DND-41 (cell line): ENCODE data around the gene STRN3.

Experiments
- ATAC-seq: fragments of 200-7000 bp; cut with Tn5 transposase; 3 replicates; pipeline ENCODE4 v1.9.1; 2021; ENCODE audit warnings: low read depth; ENCODE audit not compliant: insufficient read depth
- DNase-seq: peaks from one replicate; pipeline ENCODE4 v3.0.0-alpha.2; 2020
- H2AFZ ChIP-seq: 2 replicates; pipeline ENCODE4 v1.6.0; 2012; ENCODE audit warnings: low read depth, low read length
- H3K27ac ChIP-seq: 2 replicates; pipeline ENCODE4 v1.5.1; 2012; ENCODE audit warnings: low read length, inconsistent platforms
- H3K27me3 ChIP-seq: fragments of 200-600 bp; sonication (generic); 2 replicates; pipeline ENCODE4 v1.6.0; 2012; ENCODE audit warnings: low read length, mild to moderate bottlenecking, inconsistent platforms; ENCODE audit not compliant: insufficient read depth, poor library complexity
- H3K36me3 ChIP-seq: 2 replicates; pipeline ENCODE4 v1.5.1; 2012; ENCODE audit warnings: low read length, inconsistent platforms; ENCODE audit not compliant: insufficient read depth
- H3K4me1 ChIP-seq: 2 replicates; pipeline ENCODE4 v1.5.1; 2012; ENCODE audit warnings: mild to moderate bottlenecking, low read length; ENCODE audit not compliant: insufficient read depth
- H3K4me2 ChIP-seq: 2 replicates; pipeline ENCODE4 v1.6.0; 2012; ENCODE audit warnings: mild to moderate bottlenecking, moderate library complexity, low read length, inconsistent platforms; ENCODE audit not compliant: insufficient read depth
- H3K4me3 ChIP-seq, 2 experiments: fragments of 200-600 bp in 1 of 2; shearing (Covaris generic) in 1 of 2; 2 replicates each; pipeline ENCODE4 v1.5.1; 2012 to 2016; ENCODE audit warnings: inconsistent platforms in 2 of 2, low read length in 2 of 2, mild to moderate bottlenecking in 2 of 2, low read depth in 1 of 2, moderate library complexity in 1 of 2
- H3K79me2 ChIP-seq: 2 replicates; pipeline ENCODE4 v1.6.0; 2012; ENCODE audit warnings: low read length, inconsistent platforms; ENCODE audit not compliant: insufficient read depth
- H3K9ac ChIP-seq: 2 replicates; pipeline ENCODE4 v1.6.0; 2012; ENCODE audit warnings: low read depth, mild to moderate bottlenecking, inconsistent platforms, low read length, moderate library complexity
- H3K9me3 ChIP-seq: 2 replicates; pipeline ENCODE4 v1.5.1; 2012; ENCODE audit warnings: low read length, moderate library complexity, mild to moderate bottlenecking, inconsistent platforms; ENCODE audit not compliant: insufficient read depth, severe bottlenecking
- H4K20me1 ChIP-seq: 2 replicates; pipeline ENCODE4 v1.6.0; 2012; ENCODE audit warnings: low read length; ENCODE audit not compliant: insufficient read depth
- EZH2 ChIP-seq: IDR thresholded peaks from 3 replicates; pipeline ENCODE4 v1.6.1; 2012; ENCODE audit warnings: borderline replicate concordance, low read depth, mild to moderate bottlenecking, moderate library complexity, low read length, inconsistent platforms; ENCODE audit not compliant: severe bottlenecking
- TF ChIP-seq, protein P1 (sequence below): IDR thresholded peaks from 2 replicates; pipeline ENCODE4 v1.5.1; 2012; ENCODE audit warnings: borderline replicate concordance, low read length, moderate library complexity, mild to moderate bottlenecking; ENCODE audit not compliant: poor library complexity, severe bottlenecking; ENCODE audit errors: extremely low read depth

The STRN3 gene

GRCh38 chr14:31026077-31026449 is at the start of gene STRN3:
Gene STRN3, minus strand, starts transcription at chr14:31026379. Its CDS starts 194 bp downstream, at chr14:31026185.
- Histone ChIP-seq H3K79me2 (peaks cover 56% of the 10 kb centered on the region), H3K27me3 (no peaks in the 10 kb centered on the region), H3K9me3 (no peaks in the 10 kb centered on the region), H2AFZ (peak within 1 kb of the TSS; percentile 83), H3K4me1 (peaks cover 36% of the 10 kb centered on the region), H3K4me3 (peak within 1 kb of the TSS; percentile 85 to 91), H3K4me2 (peak within 1 kb of the TSS; percentile 94), H3K36me3 (peaks cover 17% of the 10 kb centered on the region), H4K20me1 (peaks cover 21% of the 10 kb centered on the region; the same call in 1 of the 2 replicates), H3K27ac (peak within 1 kb of the TSS; percentile 85), H3K9ac (peak within 1 kb of the TSS; percentile 100)
- TF ChIP-seq EZH2 = no peak
- TF ChIP-seq, protein P1, sequence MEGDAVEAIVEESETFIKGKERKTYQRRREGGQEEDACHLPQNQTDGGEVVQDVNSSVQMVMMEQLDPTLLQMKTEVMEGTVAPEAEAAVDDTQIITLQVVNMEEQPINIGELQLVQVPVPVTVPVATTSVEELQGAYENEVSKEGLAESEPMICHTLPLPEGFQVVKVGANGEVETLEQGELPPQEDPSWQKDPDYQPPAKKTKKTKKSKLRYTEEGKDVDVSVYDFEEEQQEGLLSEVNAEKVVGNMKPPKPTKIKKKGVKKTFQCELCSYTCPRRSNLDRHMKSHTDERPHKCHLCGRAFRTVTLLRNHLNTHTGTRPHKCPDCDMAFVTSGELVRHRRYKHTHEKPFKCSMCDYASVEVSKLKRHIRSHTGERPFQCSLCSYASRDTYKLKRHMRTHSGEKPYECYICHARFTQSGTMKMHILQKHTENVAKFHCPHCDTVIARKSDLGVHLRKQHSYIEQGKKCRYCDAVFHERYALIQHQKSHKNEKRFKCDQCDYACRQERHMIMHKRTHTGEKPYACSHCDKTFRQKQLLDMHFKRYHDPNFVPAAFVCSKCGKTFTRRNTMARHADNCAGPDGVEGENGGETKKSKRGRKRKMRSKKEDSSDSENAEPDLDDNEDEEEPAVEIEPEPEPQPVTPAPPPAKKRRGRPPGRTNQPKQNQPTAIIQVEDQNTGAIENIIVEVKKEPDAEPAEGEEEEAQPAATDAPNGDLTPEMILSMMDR = no peak
- no peak for DNase-seq
- no peak for ATAC-seq

DNA sequence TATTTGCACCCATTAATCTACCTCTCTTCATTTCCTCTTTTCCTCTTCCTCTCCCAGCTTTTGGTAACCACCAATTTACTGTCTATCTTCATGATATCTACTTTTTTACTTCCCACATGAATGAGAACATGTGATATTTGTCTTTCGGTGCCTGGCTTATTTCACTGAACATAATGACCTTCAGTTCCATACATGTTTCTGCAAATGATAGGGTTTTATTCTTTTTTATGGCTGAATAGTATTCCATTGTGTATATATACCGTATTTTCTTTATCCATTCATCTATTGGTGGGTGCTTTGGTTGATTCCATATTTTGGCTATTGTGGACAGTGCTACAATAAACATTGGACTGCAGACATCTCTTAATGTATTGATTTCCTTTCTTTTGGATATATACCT is 49.0 kb upstream of the STRN3 start:
- H2AFZ ChIP-seq = no peak overlapping the region

DNA sequence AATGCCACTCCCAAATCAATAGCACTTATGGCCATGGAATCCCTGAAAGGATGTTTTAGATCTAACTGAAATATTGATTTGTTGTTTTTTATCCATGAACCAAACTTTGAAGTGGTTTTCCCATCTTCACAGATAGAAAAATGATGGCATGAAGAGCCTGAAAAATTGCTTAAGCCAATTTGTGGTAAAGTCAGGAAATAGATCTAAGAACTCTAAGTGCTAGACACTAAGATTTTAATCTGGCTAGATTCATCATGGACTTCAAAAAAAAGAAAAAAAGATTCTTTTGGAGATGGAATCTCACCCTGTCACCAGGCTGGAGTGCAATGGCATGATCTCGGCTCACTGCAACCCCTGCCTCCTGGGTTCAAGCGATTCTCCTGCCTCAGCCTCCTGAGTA is 45.0 kb upstream of the STRN3 start:
- H2AFZ ChIP-seq = no peak overlapping the region
- no peak for TF ChIP-seq EZH2
- TF ChIP-seq, protein P1 = no peak
- peaks cover 3% of the 10 kb centered on the region; the same call in 1 of the 2 replicates for H3K36me3 ChIP-seq
- H3K9me3 ChIP-seq = no peaks in the 10 kb centered on the region
- ATAC-seq (no peak), DNase-seq (no peak)
- no peaks in the 10 kb centered on the region for H3K27me3 ChIP-seq
- no peak overlapping the region for H3K4me3 ChIP-seq
- H3K27ac ChIP-seq = no peak overlapping the region
- no peak overlapping the region for H3K4me2 ChIP-seq
- H3K79me2 ChIP-seq = no peaks in the 10 kb centered on the region
- no peaks in the 10 kb centered on the region for H3K4me1 ChIP-seq
- H4K20me1 ChIP-seq = no peaks in the 10 kb centered on the region
- no peak overlapping the region for H3K9ac ChIP-seq

More for the DNA sequence above, 49.0 kb upstream of the STRN3 start:
- Histone ChIP-seq H3K27me3 (no peaks in the 10 kb centered on the region), H3K4me2 (no peak overlapping the region), H3K36me3 (peaks cover 2% of the 10 kb centered on the region; the same call in 1 of the 2 replicates), H3K27ac (no peak overlapping the region), H3K4me3 (no peak overlapping the region), H3K9me3 (no peaks in the 10 kb centered on the region), H3K79me2 (no peaks in the 10 kb centered on the region), H3K9ac (no peak overlapping the region), H3K4me1 (no peaks in the 10 kb centered on the region), H4K20me1 (no peaks in the 10 kb centered on the region)
- no peak for DNase-seq
- ATAC-seq = no peak
- TF ChIP-seq, protein P1 = no peak
- TF ChIP-seq EZH2 = no peak

- DNase-seq = no peak
- H3K79me2 ChIP-seq = no peaks in the 10 kb centered on the region
- H2AFZ ChIP-seq = no peak overlapping the region
Measured at GRCh38 chr14:31070431-31070830, 44.3 kb upstream of the STRN3 start.

More at GRCh38 chr14:31070431-31070830, 44.3 kb upstream of the STRN3 start:
- no peak overlapping the region for H3K27ac ChIP-seq
- no peak overlapping the region for H3K9ac ChIP-seq
- ATAC-seq = no peak
- H3K4me3 ChIP-seq = no peak overlapping the region
- no peaks in the 10 kb centered on the region for H3K4me1 ChIP-seq
- H3K36me3 ChIP-seq = peaks cover 3% of the 10 kb centered on the region; the same call in 1 of the 2 replicates
- no peaks in the 10 kb centered on the region for H3K9me3 ChIP-seq
- H3K27me3 ChIP-seq = no peaks in the 10 kb centered on the region
- TF ChIP-seq, protein P1 = no peak
- no peak for TF ChIP-seq EZH2
- H4K20me1 ChIP-seq = no peaks in the 10 kb centered on the region
- H3K4me2 ChIP-seq = no peak overlapping the region
